ENCODE data around the gene N4BP2.

N4BP2 gene

DNA sequence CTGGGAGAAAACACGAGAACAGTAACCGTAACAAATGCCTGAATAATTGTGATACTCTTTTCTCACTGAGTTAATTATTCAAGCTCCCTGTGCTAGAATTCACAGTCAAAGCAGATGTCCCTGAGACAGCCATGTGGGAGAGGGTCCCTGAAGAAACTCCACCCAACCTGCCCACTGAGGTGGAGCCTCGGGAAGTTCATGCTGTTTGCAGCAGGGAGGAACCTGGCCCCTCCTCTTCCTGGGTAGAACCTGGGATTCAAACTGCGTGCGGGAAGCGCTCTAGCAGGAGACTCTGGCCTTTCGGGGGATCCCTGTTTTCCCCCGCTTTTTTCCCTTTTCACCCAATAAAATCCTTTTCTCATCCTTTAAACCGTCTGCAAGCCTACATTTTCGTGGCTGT is 120.0 kb downstream of the N4BP2 start:
- TF ChIP-seq, protein P1, sequence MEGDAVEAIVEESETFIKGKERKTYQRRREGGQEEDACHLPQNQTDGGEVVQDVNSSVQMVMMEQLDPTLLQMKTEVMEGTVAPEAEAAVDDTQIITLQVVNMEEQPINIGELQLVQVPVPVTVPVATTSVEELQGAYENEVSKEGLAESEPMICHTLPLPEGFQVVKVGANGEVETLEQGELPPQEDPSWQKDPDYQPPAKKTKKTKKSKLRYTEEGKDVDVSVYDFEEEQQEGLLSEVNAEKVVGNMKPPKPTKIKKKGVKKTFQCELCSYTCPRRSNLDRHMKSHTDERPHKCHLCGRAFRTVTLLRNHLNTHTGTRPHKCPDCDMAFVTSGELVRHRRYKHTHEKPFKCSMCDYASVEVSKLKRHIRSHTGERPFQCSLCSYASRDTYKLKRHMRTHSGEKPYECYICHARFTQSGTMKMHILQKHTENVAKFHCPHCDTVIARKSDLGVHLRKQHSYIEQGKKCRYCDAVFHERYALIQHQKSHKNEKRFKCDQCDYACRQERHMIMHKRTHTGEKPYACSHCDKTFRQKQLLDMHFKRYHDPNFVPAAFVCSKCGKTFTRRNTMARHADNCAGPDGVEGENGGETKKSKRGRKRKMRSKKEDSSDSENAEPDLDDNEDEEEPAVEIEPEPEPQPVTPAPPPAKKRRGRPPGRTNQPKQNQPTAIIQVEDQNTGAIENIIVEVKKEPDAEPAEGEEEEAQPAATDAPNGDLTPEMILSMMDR (IDR thresholded peaks at IDR 0.05; ENCODE audit: control extremely low read depth, extremely low read depth, low read depth, missing control alignments) = no peak
- DNase-seq (ENCODE audit: extremely low spot score) = no peak
- ChIA-PET CTCF (interaction anchor here (1.3 kb wide), 1 partner anchor 131 kb away, joined by 3 read pairs; no protein-coding TSS in a partner anchor), POLR2A (no interaction called here)

DNA sequence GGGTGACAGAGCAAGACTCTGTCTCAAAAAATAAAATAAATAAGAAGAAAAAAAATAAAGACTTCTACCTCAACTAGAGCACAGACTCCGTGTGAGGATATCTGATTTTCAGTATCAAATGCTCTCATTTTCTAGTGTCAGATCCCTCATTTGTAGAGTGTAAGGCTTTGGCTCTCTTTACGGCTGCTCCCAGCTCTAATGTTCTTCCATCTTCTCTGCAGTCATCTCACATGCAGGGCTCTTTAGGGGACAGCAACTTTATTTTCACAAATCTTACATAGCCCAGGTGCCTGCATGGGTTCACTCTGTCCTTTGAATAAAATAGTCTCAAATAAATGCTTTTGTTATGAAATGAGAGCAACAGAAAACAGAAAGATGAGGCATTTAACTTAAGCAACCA is 120.9 kb downstream of the N4BP2 start:
- TF ChIP-seq, protein P1 (IDR thresholded peaks at IDR 0.05; ENCODE audit: control extremely low read depth, extremely low read depth, low read depth, missing control alignments) = no peak
- DNase-seq (ENCODE audit: extremely low spot score) = no peak
- ChIA-PET CTCF (interaction anchor here (0.7 to 1.3 kb wide), 3 partner anchors 8 to 708 kb away, joined by 3 read pairs; no protein-coding TSS in a partner anchor), POLR2A (no interaction called here)

DNA sequence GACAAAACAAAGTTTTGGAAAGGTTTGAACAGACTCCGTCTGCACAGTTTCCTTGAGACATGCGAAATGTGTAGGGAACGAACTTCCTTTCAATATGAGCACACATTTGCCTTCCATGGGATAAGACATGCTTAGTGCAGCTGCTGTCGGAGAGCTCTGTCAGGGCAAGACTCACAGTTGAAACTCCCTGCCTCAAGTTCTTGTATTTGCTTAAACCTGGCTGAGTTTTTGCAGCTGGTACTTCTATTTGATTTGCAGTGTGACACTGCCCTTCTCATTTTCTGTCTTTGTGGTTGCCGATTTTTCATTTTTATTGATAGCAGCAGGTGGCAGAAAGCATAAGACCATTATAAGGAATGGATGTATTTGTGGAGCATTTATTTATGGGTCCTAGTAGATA is 122.0 kb downstream of the N4BP2 start:
- TF ChIP-seq, protein P1 (IDR thresholded peaks at IDR 0.05; ENCODE audit: control extremely low read depth, extremely low read depth, low read depth, missing control alignments) = no peak
- POLR2A ChIA-PET = no interaction called here
- no peak for DNase-seq (ENCODE audit: extremely low spot score)
- CTCF ChIA-PET = interaction anchor here (0.8 to 1.3 kb wide), 4 partner anchors 29 to 709 kb away, joined by 3 to 4 read pairs (median 3); no protein-coding TSS in a partner anchor

DNA sequence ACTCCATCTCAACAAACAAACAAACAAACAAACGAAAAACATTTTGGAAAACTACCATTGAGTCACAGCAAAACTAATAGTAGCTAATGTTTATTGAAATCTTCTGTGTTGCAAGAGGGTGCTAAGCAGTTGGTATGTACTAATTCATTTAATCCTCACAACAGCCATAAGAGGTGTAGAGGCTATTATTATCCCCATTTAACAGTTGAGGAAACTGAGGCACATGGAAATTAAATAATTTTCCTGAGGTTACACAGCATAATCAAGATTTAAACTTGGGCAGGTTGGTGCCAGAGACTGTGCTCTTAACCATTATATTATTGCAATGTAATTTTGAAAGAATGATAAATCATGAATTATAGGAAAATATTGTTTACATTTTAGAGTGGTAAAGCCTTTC is 122.7 kb downstream of the N4BP2 start:
- CTCF ChIA-PET = interaction anchor here (0.8 to 1.3 kb wide), 2 partner anchors 130 to 146 kb away, joined by 3 to 4 read pairs; no protein-coding TSS in a partner anchor
- POLR2A ChIA-PET = no interaction called here
- TF ChIP-seq, protein P1 (IDR thresholded peaks at IDR 0.05; ENCODE audit: control extremely low read depth, extremely low read depth, low read depth, missing control alignments) = no peak
- no peak for DNase-seq (ENCODE audit: extremely low spot score)

DNA sequence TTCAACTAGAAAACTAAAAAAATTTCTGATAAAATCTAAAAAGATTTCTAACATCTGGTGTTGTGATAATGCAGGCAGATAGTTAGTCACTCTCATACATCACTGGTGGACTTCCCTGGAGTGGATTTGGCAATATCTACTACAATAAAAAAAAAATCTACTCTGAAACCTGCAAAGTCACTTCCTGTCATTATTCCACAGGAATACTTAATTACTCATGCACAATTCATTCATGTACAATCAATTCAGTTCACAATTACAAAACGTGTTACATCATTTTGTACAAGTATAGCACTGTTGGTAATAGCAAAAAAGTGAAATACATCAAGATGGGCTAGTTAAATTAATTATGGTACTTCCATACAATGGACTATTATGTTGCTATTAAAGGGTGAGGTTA is 123.7 kb downstream of the N4BP2 start:
- ChIA-PET CTCF (interaction anchor here (1.3 kb wide), 1 partner anchor 30 kb away, joined by 3 read pairs; no protein-coding TSS in a partner anchor), POLR2A (no interaction called here)
- TF ChIP-seq, protein P1 (IDR thresholded peaks at IDR 0.05; ENCODE audit: control extremely low read depth, extremely low read depth, low read depth, missing control alignments) = no peak
- DNase-seq (ENCODE audit: extremely low spot score) = no peak

DNA sequence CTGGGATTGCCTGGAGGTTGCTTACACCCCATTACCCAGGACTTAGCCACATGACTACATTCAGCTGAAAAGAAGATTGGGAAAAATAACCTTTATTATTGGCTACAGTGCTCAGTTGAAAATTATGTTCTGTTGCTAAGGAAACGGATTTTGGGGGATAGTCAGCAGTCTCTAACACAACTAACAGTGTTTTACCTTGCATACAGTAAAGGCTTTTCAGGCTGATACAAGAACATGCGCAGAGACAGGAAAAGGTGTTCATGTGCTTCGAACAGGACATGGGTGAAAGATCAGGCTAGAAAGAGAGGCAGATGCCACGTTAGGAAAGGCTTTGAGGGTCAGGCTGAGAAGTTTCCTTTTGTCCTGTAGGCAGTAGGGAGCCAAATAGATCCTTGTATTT is 125.4 kb downstream of the N4BP2 start:
- DNase-seq (ENCODE audit: extremely low spot score) = no peak
- ChIA-PET CTCF (interaction anchor here (1.2 to 1.8 kb wide), 3 partner anchors 9 to 30 kb away, joined by 4 to 5 read pairs (median 4); no protein-coding TSS in a partner anchor), POLR2A (no interaction called here)

More for the DNA sequence above, 125.4 kb downstream of the N4BP2 start:
- TF ChIP-seq, protein P1 (IDR thresholded peaks at IDR 0.05; ENCODE audit: control extremely low read depth, extremely low read depth, low read depth, missing control alignments) = no peak

All from GM10248 (cell line).